ENCODE measurements around the gene SETD3.

The SETD3 gene

GRCh38 chr14:99451234-99451633 lies 29.4 kb downstream of the SETD3 start:
- DNase-seq: no peak

GRCh38 chr14:99450266-99450665 lies 30.4 kb downstream of the SETD3 start:
- DNase-seq: no peak

- DNase-seq: no peak
These were observed 32.9 kb downstream of the SETD3 start for GRCh38 chr14:99447739-99448138.

- DNase-seq: no peak
These were observed 34.7 kb downstream of the SETD3 start for GRCh38 chr14:99445931-99446330.

GRCh38 chr14:99441918-99442317 lies 38.7 kb downstream of the SETD3 start:
- DNase-seq: no peak

GRCh38 chr14:99441157-99441870 lies 39.3 kb downstream of the SETD3 start:
- DNase-seq: no peak

- no peak for DNase-seq
These were observed 40.4 kb downstream of the SETD3 start for GRCh38 chr14:99440278-99440677.

- no peak for DNase-seq
These were observed 43.0 kb downstream of the SETD3 start for GRCh38 chr14:99437706-99438105.

- DNase-seq: no peak
These were observed 44.1 kb downstream of the SETD3 start for GRCh38 chr14:99436247-99437180.

GRCh38 chr14:99435327-99435726 lies 45.3 kb downstream of the SETD3 start:
- DNase-seq: no peak

- DNase-seq: no peak
These were observed 48.2 kb downstream of the SETD3 start for GRCh38 chr14:99432485-99432884.

- DNase-seq: no peak
These were observed 48.7 kb downstream of the SETD3 start for GRCh38 chr14:99431986-99432385.

GRCh38 chr14:99430491-99430890 lies 50.2 kb downstream of the SETD3 start:
- DNase-seq: no peak

- DNase-seq: no peak
These were observed 52.9 kb downstream of the SETD3 start for GRCh38 chr14:99427632-99428300.

GRCh38 chr14:99426813-99427346 lies 53.8 kb downstream of the SETD3 start:
- DNase-seq: no peak

GRCh38 chr14:99426265-99426664 lies 54.4 kb downstream of the SETD3 start:
- DNase-seq: no peak

GRCh38 chr14:99425272-99425681 lies 55.4 kb downstream of the SETD3 start:
- DNase-seq: no peak

- no peak for DNase-seq
These were observed 56.3 kb downstream of the SETD3 start for GRCh38 chr14:99424306-99424877.

- DNase-seq: no peak
These were observed 57.2 kb downstream of the SETD3 start for GRCh38 chr14:99423434-99423833.

GRCh38 chr14:99422228-99423010 lies 58.2 kb downstream of the SETD3 start:
- no peak for DNase-seq

- DNase-seq: no peak
These were observed 59.9 kb downstream of the SETD3 start for GRCh38 chr14:99420711-99421110.

GRCh38 chr14:99419905-99420304 lies 60.8 kb downstream of the SETD3 start:
- no peak for DNase-seq

Data from activated gamma-delta T cell (primary cell).